22Rv1 (cell line): ENCODE measurements around the gene MAST4.

ENCODE experiments used
- CTCF ChIP-seq: fragments of 450-650 bp; IDR thresholded peaks from 2 replicates; pipeline ENCODE4 v1.5.1; 2017; ENCODE audit warnings: mild to moderate bottlenecking
- ZFX ChIP-seq: fragments of 450-650 bp; IDR thresholded peaks from 2 replicates; pipeline ENCODE4 v1.6.1; 2017; ENCODE audit warnings: antibody characterized with exemption, borderline replicate concordance

- TF ChIP-seq CTCF (no peak), ZFX (no peak)
Observed at GRCh38 chr5:66793049-66793448, 196.9 kb downstream of the MAST4 start.
